ENCODE data around the gene SPTBN4.

The SPTBN4 gene

GRCh38 chr19:40603389-40604170 lies 136.8 kb downstream of the SPTBN4 start:
- DNase-seq (ENCODE audit: low read depth in 2 of 2): peak; percentile 92 to 95

- DNase-seq (ENCODE audit: low read depth in 2 of 2): no peak
Measured at GRCh38 chr19:40604171-40604646, 137.4 kb downstream of the SPTBN4 start.

- DNase-seq (ENCODE audit: low read depth in 2 of 2): no peak
Measured at GRCh38 chr19:40604647-40605215, 137.9 kb downstream of the SPTBN4 start.

- peak; percentile 71 to 76 for DNase-seq (ENCODE audit: low read depth in 2 of 2)
Measured at GRCh38 chr19:40605216-40605971, 138.6 kb downstream of the SPTBN4 start.

- no peak for DNase-seq (ENCODE audit: low read depth in 2 of 2)
Measured at GRCh38 chr19:40607311-40608239, 140.8 kb downstream of the SPTBN4 start.

- DNase-seq (ENCODE audit: low read depth in 2 of 2): no peak
Measured at GRCh38 chr19:40608240-40608621, 141.4 kb downstream of the SPTBN4 start.

- no peak for DNase-seq (ENCODE audit: low read depth in 2 of 2)
Measured at GRCh38 chr19:40608957-40609356, 142.2 kb downstream of the SPTBN4 start.

GRCh38 chr19:40609561-40610395 lies 143.0 kb downstream of the SPTBN4 start:
- peak; percentile 89 to 91 for DNase-seq (ENCODE audit: low read depth in 2 of 2)

GRCh38 chr19:40610396-40611064 lies 143.7 kb downstream of the SPTBN4 start:
- peak in 1 of 2 donors; percentile 51 for DNase-seq (ENCODE audit: low read depth in 2 of 2)

- no peak for DNase-seq (ENCODE audit: low read depth in 2 of 2)
Measured at GRCh38 chr19:40611096-40611495, 144.3 kb downstream of the SPTBN4 start.

GRCh38 chr19:40611900-40612698 lies 145.3 kb downstream of the SPTBN4 start:
- no peak for DNase-seq (ENCODE audit: low read depth in 2 of 2)

- peak; percentile 81 to 83 for DNase-seq (ENCODE audit: low read depth in 2 of 2)
Measured at GRCh38 chr19:40612831-40613689, 146.3 kb downstream of the SPTBN4 start.

- DNase-seq (ENCODE audit: low read depth in 2 of 2): peak; percentile 83 to 84
Measured at GRCh38 chr19:40613690-40614621, 147.2 kb downstream of the SPTBN4 start.

- peak; percentile 95 to 97 for DNase-seq (ENCODE audit: low read depth in 2 of 2)
Measured at GRCh38 chr19:40614622-40615411, 148.0 kb downstream of the SPTBN4 start.

GRCh38 chr19:40616178-40616577 lies 149.4 kb downstream of the SPTBN4 start:
- DNase-seq (ENCODE audit: low read depth in 2 of 2): no peak

- no peak for DNase-seq (ENCODE audit: low read depth in 2 of 2)
Measured at GRCh38 chr19:40616941-40617340, 150.1 kb downstream of the SPTBN4 start.
